Activated CD8-positive, alpha-beta memory T cell treated with anti-CD3 and anti-CD28 coated beads for 4 hours (primary cell): ENCODE measurements around the gene MYBPHL.

Experiments used
- DNase-seq, 2 donors: peaks; one replicate each; pipeline ENCODE4 v3.0.0-alpha.2; 2020; ENCODE audit warnings: low read depth in 2 of 2

Gene MYBPHL

GRCh38 chr1:109281680-109282496, 24.9 kb downstream of the MYBPHL start:
- no peak for DNase-seq

- no peak for DNase-seq
Observed at GRCh38 chr1:109280862-109281261, 25.9 kb downstream of the MYBPHL start.

- DNase-seq, result no peak
Observed at GRCh38 chr1:109279615-109280278, 27.1 kb downstream of the MYBPHL start.

- peak; percentile 21 to 36 for DNase-seq
Observed at GRCh38 chr1:109277434-109278204, 29.2 kb downstream of the MYBPHL start.

- DNase-seq, result no peak
Observed at GRCh38 chr1:109275706-109276345, 31.0 kb downstream of the MYBPHL start.

GRCh38 chr1:109274533-109275476, 32.0 kb downstream of the MYBPHL start:
- DNase-seq, result no peak

GRCh38 chr1:109273570-109274288, 33.1 kb downstream of the MYBPHL start:
- no peak for DNase-seq

GRCh38 chr1:109272831-109273547, 33.8 kb downstream of the MYBPHL start:
- no peak for DNase-seq

- no peak for DNase-seq
Observed at GRCh38 chr1:109272021-109272799, 34.6 kb downstream of the MYBPHL start.

GRCh38 chr1:109271458-109271857, 35.4 kb downstream of the MYBPHL start:
- no peak for DNase-seq

- DNase-seq, result no peak
Observed at GRCh38 chr1:109270623-109271317, 36.0 kb downstream of the MYBPHL start.

- DNase-seq, result no peak
Observed at GRCh38 chr1:109269981-109270622, 36.7 kb downstream of the MYBPHL start.

GRCh38 chr1:109269212-109269980, 37.4 kb downstream of the MYBPHL start:
- no peak for DNase-seq

- no peak for DNase-seq
Observed at GRCh38 chr1:109268431-109269211, 38.2 kb downstream of the MYBPHL start.

GRCh38 chr1:109267743-109268300, 39.0 kb downstream of the MYBPHL start:
- no peak for DNase-seq

- DNase-seq, result no peak
Observed at GRCh38 chr1:109266965-109267364, 39.8 kb downstream of the MYBPHL start.
